Colonic mucosa (tissue), 4 donors: ENCODE results near the gene PHYKPL. TPM values are rescaled to one million over a fixed set of nuclear protein-coding genes. Genes with fewer than 3 reads are reported as not detected.

Source experiments
- DNase-seq: peaks from one replicate; pipeline ENCODE4 v3.0.0-alpha.2; 2020
- H3K27ac ChIP-seq: fragments of 200-600 bp; one replicate; pipeline ENCODE4 v1.8.0; 2021
- H3K27me3 ChIP-seq: fragments of 200-600 bp; one replicate; pipeline ENCODE4 v1.8.0; 2021
- H3K36me3 ChIP-seq: fragments of 200-600 bp; one replicate; pipeline ENCODE4 v1.8.0; 2021
- H3K4me1 ChIP-seq: fragments of 200-600 bp; one replicate; pipeline ENCODE4 v1.8.0; 2021; ENCODE audit warnings: mild to moderate bottlenecking
- H3K4me3 ChIP-seq: fragments of 200-600 bp; one replicate; pipeline ENCODE4 v1.8.0; 2021
- H3K9ac ChIP-seq, 2 donors: one replicate each; pipeline ENCODE4 v1.7.0; 2013; ENCODE audit warnings: control low read depth in 2 of 2, low read depth in 2 of 2, low read length in 2 of 2
- H3K9me3 ChIP-seq: fragments of 200-600 bp; one replicate; pipeline ENCODE4 v1.8.0; 2021
- CTCF ChIP-seq: fragments of 200-600 bp; IDR thresholded peaks from one replicate; pipeline ENCODE4 v1.8.0; 2022; ENCODE audit warnings: antibody characterized with exemption, mild to moderate bottlenecking
- intact Hi-C: fragments of 100-400 bp; cut with DNase I; formaldehyde crosslinking; loops from one replicate; pipeline ENCODE4 v1.14.1; 2022
- total RNA-seq, 2 donors: library from RNA; stranded (reverse); fragmentation: NEBNext Ultra II Directional in 1 of 2; extraction: Animal tissue kit (Norgen Biotek cat#: 25700) in 1 of 2; gene quantifications; one replicate each; pipeline ENCODE4 v1.2.1, GENCODE V29; 2021
- donor health status: healthy.
- donor health status: DM: no; HTN: no; CAD: no.
- donor health status: DM: no; HTN: no; CAD: no.

The PHYKPL gene
- total RNA-seq, 2 donors from 2014 or later, result 101 to 159 TPM

GRCh38 chr5:178193251-178193809 is 39.3 kb downstream of the PHYKPL start:
- no peaks in the 10 kb centered on the region for H3K36me3 ChIP-seq
- TF ChIP-seq CTCF, result no peak
- no peak overlapping the region for H3K27ac ChIP-seq
- H3K4me3 ChIP-seq, result no peak overlapping the region
- no peak overlapping the region for H3K9ac ChIP-seq
- intact Hi-C loops, result no loop called here
- no peaks in the 10 kb centered on the region for H3K27me3 ChIP-seq
- DNase-seq, result no peak
- no peaks in the 10 kb centered on the region for H3K4me1 ChIP-seq
- no peaks in the 10 kb centered on the region for H3K9me3 ChIP-seq

- no peaks in the 10 kb centered on the region for H3K9me3 ChIP-seq
- intact Hi-C loops, result no loop called here
- H3K27ac ChIP-seq, result no peak overlapping the region
- no peaks in the 10 kb centered on the region for H3K27me3 ChIP-seq
- no peak overlapping the region for H3K9ac ChIP-seq
- no peak for DNase-seq
- no peak overlapping the region for H3K4me3 ChIP-seq
- H3K4me1 ChIP-seq, result no peaks in the 10 kb centered on the region
- no peaks in the 10 kb centered on the region for H3K36me3 ChIP-seq
- TF ChIP-seq CTCF, result no peak
Measured at GRCh38 chr5:178192787-178193186, 39.8 kb downstream of the PHYKPL start.

GRCh38 chr5:178192244-178192643 is 40.4 kb downstream of the PHYKPL start:
- no peak for DNase-seq
- Histone ChIP-seq H3K9me3 (no peaks in the 10 kb centered on the region), H3K27ac (no peak overlapping the region), H3K4me3 (no peak overlapping the region), H3K27me3 (no peaks in the 10 kb centered on the region), H3K4me1 (no peaks in the 10 kb centered on the region), H3K36me3 (no peaks in the 10 kb centered on the region), H3K9ac (no peak overlapping the region)
- intact Hi-C loops, result no loop called here
- TF ChIP-seq CTCF, result no peak

- intact Hi-C loops, result no loop called here
- no peak for DNase-seq
- no peak overlapping the region for H3K27ac ChIP-seq
- H3K9me3 ChIP-seq, result no peaks in the 10 kb centered on the region
- no peaks in the 10 kb centered on the region for H3K27me3 ChIP-seq
- TF ChIP-seq CTCF, result no peak
- no peak overlapping the region for H3K4me3 ChIP-seq
- no peaks in the 10 kb centered on the region for H3K36me3 ChIP-seq
- no peaks in the 10 kb centered on the region for H3K4me1 ChIP-seq
- H3K9ac ChIP-seq, result no peak overlapping the region
Measured at GRCh38 chr5:178191661-178192060, 40.9 kb downstream of the PHYKPL start.

- no peak overlapping the region for H3K4me3 ChIP-seq
- no peaks in the 10 kb centered on the region for H3K9me3 ChIP-seq
- no peak for DNase-seq
- H3K27ac ChIP-seq, result no peak overlapping the region
- no peaks in the 10 kb centered on the region for H3K4me1 ChIP-seq
- H3K36me3 ChIP-seq, result no peaks in the 10 kb centered on the region
- TF ChIP-seq CTCF, result no peak
- H3K27me3 ChIP-seq, result no peaks in the 10 kb centered on the region
- intact Hi-C loops, result no loop called here
- no peak overlapping the region for H3K9ac ChIP-seq
Measured at GRCh38 chr5:178189433-178189832, 43.2 kb downstream of the PHYKPL start.
